GM12891 (cell line): ENCODE measurements around the gene NCF4.

Experiments
- PAX5 ChIP-seq: IDR thresholded peaks from 2 replicates; pipeline ENCODE4 v1.6.1; 2011; ENCODE audit warnings: low read length, moderate library complexity, mild to moderate bottlenecking; ENCODE audit not compliant: insufficient read depth, severe bottlenecking
- POLR2A ChIP-seq: IDR thresholded peaks from 2 replicates; pipeline ENCODE4 v1.6.1; 2011; ENCODE audit warnings: low read depth, low read length, control low read depth
- POLR2AphosphoS5 ChIP-seq: IDR thresholded peaks from 2 replicates; pipeline ENCODE4 v1.6.1; 2011; ENCODE audit warnings: low read depth, low read length, control low read depth
- SPI1 ChIP-seq: IDR thresholded peaks from 2 replicates; pipeline ENCODE4 v1.6.1; 2011; ENCODE audit warnings: low read depth, low read length, control low read depth

- TF ChIP-seq POLR2AphosphoS5, result no peak
- no peak for TF ChIP-seq POLR2A
- no peak for TF ChIP-seq SPI1
- TF ChIP-seq PAX5, result no peak
Measured at GRCh38 chr22:36923131-36923788, 62.5 kb downstream of the NCF4 start.
